ENCODE data around the gene WNT7A.

GRCh38 chr3:13851997-13852637, 27.8 kb downstream of the WNT7A start:
- no peak for TF ChIP-seq POLR2A (IDR thresholded peaks at IDR 0.05; ENCODE audit: low read depth, low read length)
- no peak for TF ChIP-seq POLR2AphosphoS5 (IDR thresholded peaks at IDR 0.05; ENCODE audit: low read depth, low read length)

Measured in GM12892 (cell line).